HCT116 (cell line): Measurements from ENCODE around the gene ENOX1. TPM values are rescaled to one million over a fixed set of nuclear protein-coding genes. Genes with fewer than 3 reads are reported as not detected.

Source experiments
- ATAC-seq: fragments of 200-7000 bp; cut with Tn5 transposase; 2 replicates; pipeline ENCODE4 v1.9.1; 2020; ENCODE audit warnings: mild to moderate bottlenecking, moderate library complexity
- BruUV-seq: library from RNA; stranded (reverse); fragments of 400-500 nt; replicated peaks from 2 replicates; lab custom pipeline; 2021; lab: Mats Ljungman, UMichigan
- CTCF ChIA-PET: fragments of 300-600 bp; sonication (Branson Sonifier 250); formaldehyde crosslinking; loops from one replicate; lab custom pipeline; 2021; ENCODE audit warnings: antibody characterized with exemption; lab: Charles Lee
- POLR2A ChIA-PET: fragments of 300-600, 350-600 bp; sonication (Branson Sonifier 250); formaldehyde crosslinking; loops from one replicate; lab custom pipeline; 2021; ENCODE audit warnings: antibody characterized with exemption; lab: Charles Lee
- RAD21 ChIA-PET, 2 experiments: fragments of 300-600 bp; sonication (Branson Sonifier 250); formaldehyde crosslinking; loops; one replicate each; lab custom pipeline; 2023; ENCODE audit warnings: low total read pairs in 2 of 2; ENCODE audit not compliant: uncharacterized antibody in 2 of 2, unreplicated experiment in 2 of 2, low non-redundant PET in 1 of 2; lab: Charles Lee
- DNase-seq: peaks from one replicate; pipeline ENCODE4 v3.0.0-alpha.2; 2010; ENCODE audit warnings: low read depth, low spot score
- H2AFZ ChIP-seq: fragments of 200-600 bp; shearing (Covaris generic), sonication (generic); 2 replicates; pipeline ENCODE4 v1.6.1; 2017; ENCODE audit warnings: low read depth, mixed run types, mixed read lengths, antibody characterized with exemption, low read length; ENCODE audit not compliant: poor library complexity, severe bottlenecking
- H3K27ac ChIP-seq: 2 replicates; pipeline ENCODE4 v1.5.1; 2012; ENCODE audit warnings: low read depth, low read length
- H3K27me3 ChIP-seq: fragments of 200-600 bp; sonication (generic); 2 replicates; pipeline ENCODE4 v1.6.1; 2016; ENCODE audit warnings: mixed run types, low read length, mixed read lengths; ENCODE audit not compliant: insufficient read depth
- H3K36me3 ChIP-seq, 2 experiments: fragments of 200-500 bp in 1 of 2; fragments of 200-600 bp in 1 of 2; sonication (Bioruptor generic) in 1 of 2; sonication (generic) in 1 of 2; 2 replicates each; pipeline versions ENCODE4 v1.5.1 to v1.6.1; 2014 to 2016; ENCODE audit warnings: low read length in 2 of 2, inconsistent platforms in 1 of 2, mixed read lengths in 1 of 2, mixed run types in 1 of 2; ENCODE audit not compliant: insufficient read depth in 2 of 2, control insufficient read depth in 1 of 2
- H3K4me1 ChIP-seq, 2 experiments: fragments of 200-600 bp in 1 of 2; sonication (generic) in 1 of 2; 2 replicates each; pipeline versions ENCODE4 v1.5.1 to v1.6.1; 2012 to 2017; ENCODE audit warnings: low read length in 2 of 2, inconsistent platforms in 1 of 2, mild to moderate bottlenecking in 1 of 2, mixed read lengths in 1 of 2, mixed run types in 1 of 2, moderate library complexity in 1 of 2; ENCODE audit not compliant: insufficient read depth in 2 of 2, control insufficient read depth in 1 of 2
- H3K4me2 ChIP-seq: fragments of 200-600 bp; sonication (generic); 2 replicates; pipeline ENCODE4 v1.6.1; 2017; ENCODE audit warnings: mixed run types, low read length, mixed read lengths
- H3K4me3 ChIP-seq, 2 experiments: fragments of 200-600 bp in 1 of 2; sonication (generic) in 1 of 2; replicated peaks in 1 of 2; 2 replicates each; pipeline ENCODE4 v1.5.1; 2011 to 2016; ENCODE audit warnings: low read length in 2 of 2, control low read depth in 1 of 2, low read depth in 1 of 2, mild to moderate bottlenecking in 1 of 2, mixed read lengths in 1 of 2, mixed run types in 1 of 2
- H3K79me2 ChIP-seq: fragments of 200-600 bp; sonication (generic); 2 replicates; pipeline ENCODE4 v1.6.1; 2017; ENCODE audit warnings: mild to moderate bottlenecking, mixed run types, low read length, moderate library complexity, mixed read lengths; ENCODE audit not compliant: insufficient read depth
- H3K9ac ChIP-seq: fragments of 200-600 bp; sonication (generic); 2 replicates; pipeline ENCODE4 v1.6.1; 2016; ENCODE audit warnings: low read length, mixed read lengths
- H3K9me2 ChIP-seq: fragments of 200-600 bp; sonication (generic), shearing (Covaris generic); 2 replicates; pipeline ENCODE4 v1.6.1; 2017; ENCODE audit warnings: mixed run types, mild to moderate bottlenecking, moderate library complexity; ENCODE audit not compliant: insufficient read depth
- H3K9me3 ChIP-seq, 2 experiments: fragments of 200-500 bp in 1 of 2; fragments of 200-600 bp in 1 of 2; sonication (Bioruptor generic) in 1 of 2; sonication (generic) in 1 of 2; 2 replicates each; pipeline ENCODE4 v1.6.1; 2014 to 2017; ENCODE audit warnings: low read length in 2 of 2, mixed read lengths in 2 of 2, inconsistent platforms in 1 of 2, low read depth in 1 of 2, mild to moderate bottlenecking in 1 of 2, mixed run types in 1 of 2, moderate library complexity in 1 of 2; ENCODE audit not compliant: control insufficient read depth in 1 of 2, insufficient read depth in 1 of 2
- H4K20me1 ChIP-seq: fragments of 200-600 bp; sonication (generic), shearing (Covaris generic); 2 replicates; pipeline ENCODE4 v1.6.1; 2017; ENCODE audit warnings: mixed run types, mild to moderate bottlenecking, moderate library complexity; ENCODE audit not compliant: insufficient read depth
- ELF1 ChIP-seq: IDR thresholded peaks from 2 replicates; pipeline ENCODE4 v1.6.1; 2012; ENCODE audit warnings: low read depth, borderline replicate concordance
- EZH2 ChIP-seq: fragments of 200-600 bp; sonication (generic); IDR thresholded peaks from 2 replicates; pipeline ENCODE4 v1.6.1; 2017; ENCODE audit warnings: antibody characterized with exemption, mixed run types
- FOSL1 ChIP-seq: IDR thresholded peaks from 2 replicates; pipeline ENCODE4 v1.6.1; 2012; ENCODE audit warnings: low read depth
- JUND ChIP-seq: IDR thresholded peaks from 2 replicates; pipeline ENCODE4 v1.6.1; 2012
- POLR2A ChIP-seq: IDR thresholded peaks from 2 replicates; pipeline ENCODE4 v1.7.0; 2011; ENCODE audit warnings: borderline replicate concordance; ENCODE audit not compliant: insufficient read depth, insufficient read length; ENCODE audit errors: extremely low read depth
- TCF7L2 ChIP-seq: IDR thresholded peaks from 2 replicates; pipeline ENCODE4 v1.7.0; 2011; ENCODE audit warnings: borderline replicate concordance, inconsistent platforms; ENCODE audit not compliant: insufficient read depth, insufficient read length; ENCODE audit errors: extremely low read depth
- ZNF274 ChIP-seq: fragments of 200-500 bp; sonication (Bioruptor generic); IDR thresholded peaks from 2 replicates; pipeline ENCODE4 v1.6.1; 2014; ENCODE audit warnings: mild to moderate bottlenecking, low read depth, low read length, inconsistent platforms
- intact Hi-C: fragments of 100-400 bp; cut with micrococcal nuclease; formaldehyde crosslinking; loops from 2 replicates; pipeline ENCODE4 v1.10.0; 2022
- total RNA-seq: library from RNA; stranded (reverse); gene quantifications from one replicate; pipeline ENCODE4 v1.2.1, GENCODE V29; 2021; ENCODE audit not compliant: unreplicated experiment
- TF ChIP-seq, protein P1 (sequence below): IDR thresholded peaks from 2 replicates; pipeline ENCODE4 v1.6.1; 2012; ENCODE audit warnings: low read depth
- TF ChIP-seq, protein P2 (sequence below): IDR thresholded peaks from 2 replicates; pipeline ENCODE4 v1.6.1; 2011; ENCODE audit warnings: mild to moderate bottlenecking, low read length, moderate library complexity; ENCODE audit not compliant: insufficient replicate concordance; ENCODE audit errors: extremely low read depth

ENOX1 gene
- total RNA-seq, 1 experiment from 2014 or later, result 4.5 TPM

DNA sequence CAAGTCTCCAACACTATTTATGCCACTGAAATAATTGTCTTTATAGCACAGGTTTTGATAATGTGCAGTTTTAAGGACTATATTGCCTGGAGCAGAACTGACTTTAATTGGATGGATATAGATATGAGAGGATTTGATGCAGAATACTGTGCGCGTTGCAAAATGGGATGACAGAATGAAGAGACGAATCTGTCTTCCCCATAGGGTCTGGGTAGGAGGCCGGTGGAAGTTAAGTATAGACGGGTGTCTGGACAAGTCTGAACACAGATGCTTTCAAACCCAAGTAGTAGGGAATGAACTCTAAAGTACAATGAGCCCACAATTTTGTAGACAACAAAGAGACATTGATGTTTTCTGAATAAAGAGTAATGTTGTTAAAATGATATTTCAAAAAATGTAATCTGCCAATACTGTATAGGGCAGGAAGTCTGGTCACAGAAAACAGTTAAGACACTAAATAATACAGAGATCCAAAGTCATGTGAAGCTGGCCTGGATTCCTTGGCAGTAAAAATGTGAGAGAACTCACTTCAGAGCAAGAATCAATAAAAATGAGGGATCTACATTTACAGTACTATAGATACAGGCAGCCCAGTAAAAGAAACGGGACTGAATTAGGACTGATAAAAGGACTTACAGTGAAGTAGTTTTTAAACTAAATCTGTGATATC, 125.5 kb downstream of the ENOX1 start:
- Histone ChIP-seq H3K9ac (no peak overlapping the region), H3K4me1 (no peaks in the 10 kb centered on the region), H4K20me1 (no peaks in the 10 kb centered on the region), H3K9me2 (no peaks in the 10 kb centered on the region), H3K36me3 (no peaks in the 10 kb centered on the region), H3K9me3 (no peaks in the 10 kb centered on the region), H3K27me3 (0 out of 2 replicates have a peak, but pooled peaks cover 6% of the 10 kb centered on the region), H3K27ac (no peak overlapping the region), H3K79me2 (no peaks in the 10 kb centered on the region), H3K4me2 (no peak overlapping the region), H3K4me3 (no peak overlapping the region), H2AFZ (no peak overlapping the region)
- RAD21 ChIA-PET, result no interaction called here
- ATAC-seq (no peak), DNase-seq (no peak)
- BruUV-seq, result no TSS peak
- TF ChIP-seq JUND (no peak), TCF7L2 (no peak), POLR2A (no peak), ELF1 (no peak), FOSL1 (no peak), EZH2 (no peak), ZNF274 (no peak)
- TF ChIP-seq, protein P1, sequence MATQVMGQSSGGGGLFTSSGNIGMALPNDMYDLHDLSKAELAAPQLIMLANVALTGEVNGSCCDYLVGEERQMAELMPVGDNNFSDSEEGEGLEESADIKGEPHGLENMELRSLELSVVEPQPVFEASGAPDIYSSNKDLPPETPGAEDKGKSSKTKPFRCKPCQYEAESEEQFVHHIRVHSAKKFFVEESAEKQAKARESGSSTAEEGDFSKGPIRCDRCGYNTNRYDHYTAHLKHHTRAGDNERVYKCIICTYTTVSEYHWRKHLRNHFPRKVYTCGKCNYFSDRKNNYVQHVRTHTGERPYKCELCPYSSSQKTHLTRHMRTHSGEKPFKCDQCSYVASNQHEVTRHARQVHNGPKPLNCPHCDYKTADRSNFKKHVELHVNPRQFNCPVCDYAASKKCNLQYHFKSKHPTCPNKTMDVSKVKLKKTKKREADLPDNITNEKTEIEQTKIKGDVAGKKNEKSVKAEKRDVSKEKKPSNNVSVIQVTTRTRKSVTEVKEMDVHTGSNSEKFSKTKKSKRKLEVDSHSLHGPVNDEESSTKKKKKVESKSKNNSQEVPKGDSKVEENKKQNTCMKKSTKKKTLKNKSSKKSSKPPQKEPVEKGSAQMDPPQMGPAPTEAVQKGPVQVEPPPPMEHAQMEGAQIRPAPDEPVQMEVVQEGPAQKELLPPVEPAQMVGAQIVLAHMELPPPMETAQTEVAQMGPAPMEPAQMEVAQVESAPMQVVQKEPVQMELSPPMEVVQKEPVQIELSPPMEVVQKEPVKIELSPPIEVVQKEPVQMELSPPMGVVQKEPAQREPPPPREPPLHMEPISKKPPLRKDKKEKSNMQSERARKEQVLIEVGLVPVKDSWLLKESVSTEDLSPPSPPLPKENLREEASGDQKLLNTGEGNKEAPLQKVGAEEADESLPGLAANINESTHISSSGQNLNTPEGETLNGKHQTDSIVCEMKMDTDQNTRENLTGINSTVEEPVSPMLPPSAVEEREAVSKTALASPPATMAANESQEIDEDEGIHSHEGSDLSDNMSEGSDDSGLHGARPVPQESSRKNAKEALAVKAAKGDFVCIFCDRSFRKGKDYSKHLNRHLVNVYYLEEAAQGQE, result no peak
- TF ChIP-seq, protein P2, sequence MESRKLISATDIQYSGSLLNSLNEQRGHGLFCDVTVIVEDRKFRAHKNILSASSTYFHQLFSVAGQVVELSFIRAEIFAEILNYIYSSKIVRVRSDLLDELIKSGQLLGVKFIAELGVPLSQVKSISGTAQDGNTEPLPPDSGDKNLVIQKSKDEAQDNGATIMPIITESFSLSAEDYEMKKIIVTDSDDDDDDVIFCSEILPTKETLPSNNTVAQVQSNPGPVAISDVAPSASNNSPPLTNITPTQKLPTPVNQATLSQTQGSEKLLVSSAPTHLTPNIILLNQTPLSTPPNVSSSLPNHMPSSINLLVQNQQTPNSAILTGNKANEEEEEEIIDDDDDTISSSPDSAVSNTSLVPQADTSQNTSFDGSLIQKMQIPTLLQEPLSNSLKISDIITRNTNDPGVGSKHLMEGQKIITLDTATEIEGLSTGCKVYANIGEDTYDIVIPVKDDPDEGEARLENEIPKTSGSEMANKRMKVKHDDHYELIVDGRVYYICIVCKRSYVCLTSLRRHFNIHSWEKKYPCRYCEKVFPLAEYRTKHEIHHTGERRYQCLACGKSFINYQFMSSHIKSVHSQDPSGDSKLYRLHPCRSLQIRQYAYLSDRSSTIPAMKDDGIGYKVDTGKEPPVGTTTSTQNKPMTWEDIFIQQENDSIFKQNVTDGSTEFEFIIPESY, result no peak
- CTCF ChIA-PET, result no interaction called here
- POLR2A ChIA-PET, result no interaction called here
- intact Hi-C loops, result no loop called here
